Karpas-422 (cell line): ENCODE data around the gene LGALS13. TPM values are rescaled to one million over a fixed set of nuclear protein-coding genes. Genes with fewer than 3 reads are reported as not detected.
"Not testable (repeated sequence)": the region's sequence is repeated elsewhere in the genome, so short reads cannot be mapped to it uniquely, and the experiment has no call there.

Experiments
- DNase-seq: peaks from one replicate; pipeline ENCODE4 v3.0.0-alpha.2; 2015
- H2AFZ ChIP-seq: fragments of 200-600 bp; sonication (generic); 2 replicates; pipeline ENCODE4 v1.6.1; 2014; ENCODE audit warnings: antibody characterized with exemption, low read length, mixed read lengths
- H3K27ac ChIP-seq: fragments of 200-600 bp; sonication (generic); 2 replicates; pipeline ENCODE4 v1.5.1; 2014; ENCODE audit warnings: mild to moderate bottlenecking, low read length, moderate library complexity
- H3K27me3 ChIP-seq: fragments of 200-600 bp; sonication (generic); 2 replicates; pipeline ENCODE4 v1.6.1; 2014; ENCODE audit warnings: low read length, mixed read lengths
- H3K36me3 ChIP-seq: fragments of 200-600 bp; sonication (generic); 2 replicates; pipeline ENCODE4 v1.6.1; 2014; ENCODE audit warnings: low read length, mixed read lengths; ENCODE audit not compliant: insufficient read depth
- H3K4me1 ChIP-seq: fragments of 200-600 bp; sonication (generic); 2 replicates; pipeline ENCODE4 v1.6.1; 2014; ENCODE audit warnings: mild to moderate bottlenecking, low read length, mixed read lengths
- H3K4me2 ChIP-seq: fragments of 200-600 bp; sonication (generic); 2 replicates; pipeline ENCODE4 v1.6.1; 2014; ENCODE audit warnings: low read length, low read depth, mild to moderate bottlenecking; ENCODE audit not compliant: poor library complexity, severe bottlenecking
- H3K4me3 ChIP-seq: fragments of 200-600 bp; sonication (generic); 2 replicates; pipeline ENCODE4 v1.5.1; 2014; ENCODE audit warnings: mild to moderate bottlenecking, antibody characterized with exemption, low read length, mixed read lengths
- H3K79me2 ChIP-seq: fragments of 200-600 bp; sonication (generic); 2 replicates; pipeline ENCODE4 v1.6.1; 2014; ENCODE audit warnings: mild to moderate bottlenecking, low read length, mixed read lengths
- H3K9ac ChIP-seq: fragments of 200-600 bp; sonication (generic); 2 replicates; pipeline ENCODE4 v1.6.0; 2014; ENCODE audit warnings: low read length
- H3K9me2 ChIP-seq: fragments of 200-600 bp; sonication (generic), shearing (Covaris generic); replicated peaks from 2 replicates; pipeline ENCODE4 v1.6.0; 2014; ENCODE audit warnings: mild to moderate bottlenecking, low read length, moderate library complexity; ENCODE audit not compliant: insufficient read depth
- H3K9me3 ChIP-seq: fragments of 300-700, 200-600 bp; sonication (generic); 2 replicates; pipeline ENCODE4 v1.6.1; 2014; ENCODE audit warnings: low read length, mixed read lengths
- H4K20me1 ChIP-seq: fragments of 200-600 bp; sonication (generic); 2 replicates; pipeline ENCODE4 v1.6.1; 2014; ENCODE audit warnings: mild to moderate bottlenecking, antibody characterized with exemption, low read length, low read depth; ENCODE audit not compliant: insufficient read depth
- total RNA-seq: library from RNA; depleted of rRNA; stranded (reverse); fragments of >200 nt; shearing (Covaris generic); gene quantifications from 2 replicates; pipeline ENCODE4 v1.2.3, GENCODE V29; 2014; ENCODE audit warnings: low replicate concordance

LGALS13 gene
- total RNA-seq, 1 experiment from 2014 or later, result not detected

- peaks cover 26% of the 10 kb centered on the region for H3K4me1 ChIP-seq
- no peak overlapping the region for H3K27ac ChIP-seq
- no peaks in the 10 kb centered on the region for H4K20me1 ChIP-seq
- H3K9ac ChIP-seq, result no peak overlapping the region
- H3K9me3 ChIP-seq, result no peaks in the 10 kb centered on the region
- H3K27me3 ChIP-seq, result 0 out of 2 replicates have a peak, but pooled peaks cover 2% of the 10 kb centered on the region
- no peak overlapping the region for H3K4me3 ChIP-seq
- H2AFZ ChIP-seq, result no peak overlapping the region
- H3K79me2 ChIP-seq, result no peaks in the 10 kb centered on the region
- DNase-seq, result no peak
- H3K36me3 ChIP-seq, result no peaks in the 10 kb centered on the region
- no peak overlapping the region for H3K4me2 ChIP-seq
- H3K9me2 ChIP-seq, result no peaks in the 10 kb centered on the region
Observed at GRCh38 chr19:39596911-39597310, 5.4 kb upstream of the LGALS13 start.

GRCh38 chr19:39599116-39599515 is 3.2 kb upstream of the LGALS13 start:
- no peaks in the 10 kb centered on the region for H3K36me3 ChIP-seq
- no peak overlapping the region for H3K9ac ChIP-seq
- no peak overlapping the region for H3K4me2 ChIP-seq
- no peaks in the 10 kb centered on the region for H3K9me3 ChIP-seq
- H4K20me1 ChIP-seq, result no peaks in the 10 kb centered on the region
- no peaks in the 10 kb centered on the region for H3K9me2 ChIP-seq
- H3K4me1 ChIP-seq, result peaks cover 4% of the 10 kb centered on the region
- no peak overlapping the region for H3K4me3 ChIP-seq
- DNase-seq, result peak; percentile 82
- no peak overlapping the region for H2AFZ ChIP-seq
- H3K79me2 ChIP-seq, result no peaks in the 10 kb centered on the region
- H3K27me3 ChIP-seq, result 0 out of 2 replicates have a peak, but pooled peaks cover 2% of the 10 kb centered on the region
- H3K27ac ChIP-seq, result no peak overlapping the region

GRCh38 chr19:39603825-39604224 is 1.5 kb downstream of the LGALS13 start:
- Histone ChIP-seq H3K4me3 (no peak overlapping the region), H3K9ac (no peak overlapping the region), H3K27me3 (0 out of 2 replicates have a peak, but pooled peaks cover 2% of the 10 kb centered on the region), H3K9me2 (no peaks in the 10 kb centered on the region), H3K36me3 (no peaks in the 10 kb centered on the region), H3K4me1 (peaks cover 11% of the 10 kb centered on the region), H4K20me1 (no peaks in the 10 kb centered on the region), H2AFZ (no peak overlapping the region), H3K27ac (no peak overlapping the region), H3K9me3 (no peaks in the 10 kb centered on the region), H3K79me2 (no peaks in the 10 kb centered on the region), H3K4me2 (no peak overlapping the region)
- DNase-seq, result no peak

DNA sequence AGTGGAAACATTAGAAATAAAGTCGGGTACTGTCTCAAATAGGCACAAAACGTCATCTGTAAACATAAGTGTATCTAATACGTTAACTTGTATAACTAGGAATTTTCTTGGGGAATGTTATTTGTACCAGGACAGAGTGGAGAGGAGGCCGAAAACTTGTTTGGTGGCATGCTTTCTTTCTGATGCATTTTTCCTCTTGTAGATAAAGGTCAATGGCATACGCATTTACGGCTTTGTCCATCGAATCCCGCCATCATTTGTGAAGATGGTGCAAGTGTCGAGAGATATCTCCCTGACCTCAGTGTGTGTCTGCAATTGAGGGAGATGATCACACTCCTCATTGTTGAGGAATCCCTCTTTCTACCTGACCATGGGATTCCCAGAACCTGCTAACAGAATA is 4.7 kb downstream of the LGALS13 start:
- H3K27ac ChIP-seq, result no peak overlapping the region
- H3K36me3 ChIP-seq, result no peaks in the 10 kb centered on the region
- H3K9me3 ChIP-seq, result no peaks in the 10 kb centered on the region
- peaks cover 7% of the 10 kb centered on the region for H3K4me1 ChIP-seq
- no peak for DNase-seq
- H2AFZ ChIP-seq, result no peak overlapping the region
- no peaks in the 10 kb centered on the region for H3K27me3 ChIP-seq
- no peaks in the 10 kb centered on the region for H3K9me2 ChIP-seq
- no peaks in the 10 kb centered on the region for H3K79me2 ChIP-seq
- H3K4me3 ChIP-seq, result no peak overlapping the region
- no peaks in the 10 kb centered on the region for H4K20me1 ChIP-seq
- no peak overlapping the region for H3K4me2 ChIP-seq
- no peak overlapping the region for H3K9ac ChIP-seq

DNA sequence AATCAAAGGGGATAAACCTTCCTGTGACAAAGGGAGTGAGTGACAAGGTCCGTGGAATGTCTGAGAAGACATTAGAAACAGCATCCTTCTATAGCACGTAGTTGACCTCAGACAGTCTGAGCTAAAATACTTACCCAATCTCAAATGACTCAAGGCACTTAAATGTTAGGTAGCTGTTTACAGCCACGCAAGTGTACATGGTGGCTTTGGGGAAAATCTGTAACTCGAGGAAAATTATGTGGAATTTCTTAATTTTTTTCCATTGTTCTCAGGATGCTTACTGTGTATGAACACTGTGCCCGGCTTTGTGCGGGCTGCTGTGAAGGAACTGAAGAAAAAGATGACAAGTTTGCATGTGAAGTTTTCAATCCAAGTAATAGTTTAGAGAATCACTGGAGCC is 5.2 kb downstream of the LGALS13 start:
- Histone ChIP-seq H3K36me3 (no peaks in the 10 kb centered on the region), H3K4me1 (peaks cover 7% of the 10 kb centered on the region), H2AFZ (no peak overlapping the region), H3K9ac (no peak overlapping the region), H3K9me3 (no peaks in the 10 kb centered on the region), H3K4me2 (no peak overlapping the region), H3K27me3 (no peaks in the 10 kb centered on the region), H4K20me1 (no peaks in the 10 kb centered on the region), H3K79me2 (no peaks in the 10 kb centered on the region), H3K27ac (no peak overlapping the region), H3K4me3 (no peak overlapping the region), H3K9me2 (no peaks in the 10 kb centered on the region)
- no peak for DNase-seq

GRCh38 chr19:39613597-39613996 is 11.3 kb downstream of the LGALS13 start:
- no peak overlapping the region for H3K4me2 ChIP-seq
- no peaks in the 10 kb centered on the region for H3K9me3 ChIP-seq
- no peak overlapping the region for H3K4me3 ChIP-seq
- no peak overlapping the region for H3K27ac ChIP-seq
- no peaks in the 10 kb centered on the region for H3K27me3 ChIP-seq
- peaks cover 11% of the 10 kb centered on the region for H3K4me1 ChIP-seq
- no peaks in the 10 kb centered on the region for H3K79me2 ChIP-seq
- no peak overlapping the region for H3K9ac ChIP-seq
- H2AFZ ChIP-seq, result no peak overlapping the region
- H3K9me2 ChIP-seq, result no peaks in the 10 kb centered on the region
- H4K20me1 ChIP-seq, result no peaks in the 10 kb centered on the region
- H3K36me3 ChIP-seq, result no peaks in the 10 kb centered on the region
- DNase-seq, result no peak

DNA sequence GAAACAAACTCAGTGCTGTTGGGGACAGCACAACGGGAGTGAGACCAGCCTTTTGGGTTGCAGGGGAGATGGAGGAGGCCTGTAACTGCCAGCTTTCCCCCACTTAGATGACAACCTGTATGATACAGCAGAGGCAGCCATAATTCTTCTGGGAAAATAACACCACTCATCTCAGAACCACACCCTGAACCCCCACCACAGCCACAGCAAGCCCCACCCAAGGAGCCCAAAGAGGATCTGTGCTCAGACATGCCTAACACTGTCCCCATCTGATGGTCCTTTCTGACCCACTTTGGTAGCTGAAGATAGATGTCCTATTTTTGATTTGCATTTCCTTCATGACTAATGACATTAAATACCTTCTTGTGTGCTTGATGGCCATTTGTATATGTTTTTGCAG is 15.4 kb downstream of the LGALS13 start:
- H3K9me2 ChIP-seq, result no peaks in the 10 kb centered on the region
- no peak overlapping the region for H3K9ac ChIP-seq
- H3K27me3 ChIP-seq, result no peaks in the 10 kb centered on the region
- H3K4me2 ChIP-seq, result no peak overlapping the region
- H2AFZ ChIP-seq, result no peak overlapping the region
- no peak overlapping the region for H3K4me3 ChIP-seq
- H3K27ac ChIP-seq, result no peak overlapping the region
- no peaks in the 10 kb centered on the region for H4K20me1 ChIP-seq
- H3K4me1 ChIP-seq, result peaks cover 17% of the 10 kb centered on the region
- no peaks in the 10 kb centered on the region for H3K36me3 ChIP-seq
- H3K9me3 ChIP-seq, result no peaks in the 10 kb centered on the region
- DNase-seq, result no peak
- no peaks in the 10 kb centered on the region for H3K79me2 ChIP-seq

DNA sequence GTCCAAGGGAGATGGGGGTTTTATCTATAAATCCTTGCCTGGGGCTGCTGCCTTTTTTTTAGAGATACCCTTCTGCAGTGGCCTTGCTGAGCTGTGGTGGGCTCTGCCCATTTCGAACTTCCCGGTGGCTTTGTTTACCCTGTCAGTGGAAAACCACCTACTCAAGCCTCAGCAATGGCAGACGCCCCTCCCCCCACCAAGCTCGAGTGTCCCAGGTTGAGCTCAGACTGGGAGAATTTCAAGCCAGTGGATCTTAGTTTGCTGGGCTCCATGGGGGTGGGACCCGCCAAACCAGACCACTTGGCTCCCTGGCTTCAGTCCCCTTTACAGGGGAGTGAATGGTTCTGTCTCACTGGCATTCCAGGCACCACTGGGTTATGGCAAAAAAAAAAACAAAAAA is 21.6 kb downstream of the LGALS13 start:
- Histone ChIP-seq H2AFZ (no peak overlapping the region), H3K79me2 (no peaks in the 10 kb centered on the region), H3K9me3 (no peaks in the 10 kb centered on the region), H3K9me2 (no peaks in the 10 kb centered on the region), H3K27ac (no peak overlapping the region), H3K36me3 (no peaks in the 10 kb centered on the region), H3K9ac (no peak overlapping the region), H4K20me1 (no peaks in the 10 kb centered on the region), H3K27me3 (no peaks in the 10 kb centered on the region), H3K4me1 (peaks cover 22% of the 10 kb centered on the region), H3K4me2 (no peak overlapping the region), H3K4me3 (no peak overlapping the region)
- no peak for DNase-seq

DNA sequence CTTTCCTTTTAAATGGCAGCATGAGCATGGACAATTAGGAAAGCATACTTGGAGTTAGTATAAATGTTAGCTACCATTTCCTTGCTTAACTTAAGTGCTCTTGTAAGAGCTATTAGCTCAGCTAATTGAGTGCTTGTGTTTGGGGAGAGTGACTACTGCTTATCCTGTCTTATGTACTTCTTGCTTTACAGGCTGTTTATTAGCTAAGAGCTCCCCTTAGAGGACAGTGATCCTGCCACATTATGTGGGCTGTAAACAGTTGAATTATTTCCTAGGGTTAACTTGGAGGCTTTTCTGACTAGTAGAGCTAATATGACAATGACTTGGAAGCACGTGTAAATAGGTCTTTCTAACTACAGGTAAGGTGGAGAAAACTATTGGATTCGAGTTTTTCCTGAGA is 25.3 kb downstream of the LGALS13 start:
- H3K9me3 ChIP-seq, H2AFZ ChIP-seq, H3K36me3 ChIP-seq, H3K4me3 ChIP-seq, H3K79me2 ChIP-seq, H4K20me1 ChIP-seq, H3K27ac ChIP-seq, H3K9ac ChIP-seq, H3K27me3 ChIP-seq, H3K9me2 ChIP-seq, H3K4me2 ChIP-seq: not testable (repeated sequence)
- peak; percentile 76 for DNase-seq
- peaks cover 16% of the 10 kb centered on the region for H3K4me1 ChIP-seq
